HG02981 (cell line): ENCODE results near the gene NOL8.

Experiments used
- ATAC-seq: cut with Tn5 transposase; IDR thresholded peaks from one replicate; pipeline ENCODE4 v1.9.1; 2021; ENCODE audit warnings: mild to moderate bottlenecking, moderate library complexity; ENCODE audit not compliant: unreplicated experiment

Gene NOL8

DNA sequence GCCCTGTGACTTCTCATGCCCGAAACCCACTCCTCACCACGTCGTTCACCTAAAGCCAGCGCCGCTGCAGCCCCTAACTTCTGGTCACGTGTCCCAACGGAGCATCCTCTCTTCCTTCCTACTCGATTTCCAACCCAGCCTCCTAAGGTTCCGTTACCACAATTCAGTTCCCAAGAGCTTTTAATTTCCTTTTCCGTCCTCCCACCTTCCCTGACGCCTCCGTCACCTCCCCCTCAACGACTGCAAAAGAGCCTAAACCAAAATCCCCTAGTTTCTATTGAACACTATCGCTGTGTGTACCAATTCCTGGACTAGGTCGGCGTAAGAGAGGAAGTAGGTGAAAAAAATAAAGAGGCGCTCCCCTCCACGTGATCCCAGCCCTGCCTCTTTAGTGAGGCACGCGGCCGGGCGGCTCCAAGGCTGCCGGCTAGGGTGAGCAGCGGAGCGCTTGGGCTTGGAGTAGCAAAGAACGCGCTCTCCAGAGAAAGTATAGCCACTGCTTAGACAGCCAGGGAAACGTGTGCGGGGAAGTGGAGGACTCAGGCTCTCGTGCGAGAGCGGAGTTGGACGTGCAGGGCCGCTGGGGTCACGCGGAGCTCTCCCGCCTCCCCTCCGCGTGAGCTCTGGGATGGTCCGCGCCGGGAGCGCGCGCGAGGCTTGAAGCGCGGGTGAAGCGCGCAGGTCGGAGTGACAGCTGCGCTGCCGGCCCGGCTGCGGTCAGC is at the start of gene NOL8, which contains the start of gene CENPP:
Gene NOL8, minus strand, starts transcription at position 82 of the 722 bp plus-strand sequence. CDS start 1,189 bp downstream, outside the sequence.
Gene CENPP, plus strand, starts transcription at position 685 of the 722 bp plus-strand sequence.
- ATAC-seq, result peak; percentile 92

DNA sequence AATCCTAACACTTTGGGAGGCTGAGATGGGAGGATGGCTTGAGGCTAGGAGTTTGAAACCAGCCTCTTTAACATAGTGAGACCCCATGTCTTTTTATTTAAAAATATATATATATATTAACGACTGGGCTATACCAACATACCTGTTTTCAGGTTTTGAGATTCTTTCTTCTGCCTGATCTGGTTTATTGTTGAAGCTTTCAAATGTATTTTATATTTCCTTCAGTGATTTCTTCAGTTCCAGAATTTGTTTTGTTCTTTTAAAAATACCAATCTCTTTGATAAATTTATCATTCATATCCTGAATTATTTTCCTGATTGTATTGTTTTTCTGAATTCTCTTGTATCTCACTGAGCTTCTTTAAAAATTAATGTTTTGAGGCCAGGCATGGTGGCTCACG is 48.0 kb upstream of the NOL8 start:
- no peak for ATAC-seq

DNA sequence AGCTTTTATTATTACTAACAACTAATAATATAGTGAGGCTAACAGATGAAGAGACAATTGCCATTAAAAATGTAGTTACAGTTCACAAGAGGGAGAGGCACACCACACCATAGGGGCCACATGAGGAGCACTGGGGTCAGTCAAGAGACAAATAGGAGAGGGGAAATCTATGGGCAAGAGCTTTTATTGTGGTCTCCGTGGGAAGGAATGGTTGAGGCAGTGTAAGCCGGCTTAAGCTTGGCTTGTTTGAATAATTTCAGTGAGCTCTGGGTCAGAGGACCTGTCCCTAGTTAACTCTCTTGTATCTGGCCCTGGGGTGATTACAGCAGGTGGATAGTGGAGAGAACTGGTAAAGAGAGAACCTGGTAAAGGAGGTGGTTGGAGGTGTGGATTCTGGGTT is 43.9 kb upstream of the NOL8 start:
- no peak for ATAC-seq

DNA sequence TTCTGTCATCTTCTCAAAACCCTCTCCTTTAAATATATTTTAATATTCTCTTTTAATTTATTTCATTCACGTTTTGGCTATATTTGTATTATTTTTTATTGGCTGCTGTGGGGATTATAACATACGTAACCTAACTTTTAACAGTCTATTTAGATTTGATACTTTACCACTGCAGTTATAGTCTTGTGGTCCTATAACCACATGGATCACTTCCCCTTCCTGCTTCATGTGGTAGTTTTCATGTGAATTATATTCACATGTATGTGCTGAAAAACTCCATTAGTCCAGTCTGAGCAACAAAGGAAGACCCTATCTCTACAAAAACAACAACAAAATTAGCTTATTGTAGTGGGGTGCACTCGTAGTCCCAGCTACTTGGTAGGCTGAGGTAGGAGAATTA is 34.9 kb upstream of the NOL8 start:
- no peak for ATAC-seq

DNA sequence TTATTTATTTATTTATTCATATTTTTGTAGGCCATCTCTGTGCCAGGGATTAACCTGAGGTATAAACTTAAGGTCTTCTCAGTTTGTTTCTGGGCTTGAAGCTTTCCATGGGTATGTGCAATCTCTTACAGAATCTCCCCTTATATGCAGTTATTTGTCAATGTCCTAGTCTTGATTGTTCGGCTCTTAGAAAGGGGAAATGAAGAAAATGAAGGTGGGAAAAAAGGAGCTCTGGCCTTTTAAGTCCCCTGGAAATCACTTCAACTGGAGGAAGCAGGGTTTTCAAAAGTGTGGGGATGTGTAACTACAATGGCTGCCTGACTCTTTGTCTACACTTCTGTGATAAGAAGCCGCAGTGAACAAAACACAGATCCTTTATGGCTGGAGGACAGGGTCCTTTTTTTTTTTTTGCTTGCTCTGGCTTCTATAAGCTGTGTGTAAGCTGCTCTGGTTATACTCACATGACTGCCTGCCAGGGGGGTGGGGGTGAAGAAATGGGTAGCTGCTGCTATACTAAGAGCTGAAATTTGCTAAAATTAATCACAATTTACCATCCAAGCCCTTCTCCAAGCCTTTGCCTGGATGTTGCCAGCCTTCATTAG is 34.3 kb upstream of the NOL8 start:
- no peak for ATAC-seq

DNA sequence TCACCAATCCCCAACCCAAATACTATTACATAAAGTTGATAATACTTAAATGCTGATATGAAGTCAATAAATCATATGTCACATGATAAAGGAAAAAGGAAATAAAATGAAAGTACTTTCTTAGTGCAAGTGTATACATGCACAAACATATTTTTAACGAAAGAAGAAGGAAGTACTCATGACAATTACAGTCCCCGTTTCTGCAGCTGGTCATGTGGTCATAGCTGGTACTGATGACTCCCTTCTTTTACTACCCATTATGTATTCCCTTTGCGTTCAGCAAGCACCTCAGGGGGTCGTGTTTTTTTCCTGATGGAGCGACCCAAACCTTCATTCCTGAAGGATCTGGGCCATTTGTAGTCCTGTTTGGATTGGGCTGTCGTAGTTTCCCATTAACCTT is 27.9 kb upstream of the NOL8 start:
- no peak for ATAC-seq

DNA sequence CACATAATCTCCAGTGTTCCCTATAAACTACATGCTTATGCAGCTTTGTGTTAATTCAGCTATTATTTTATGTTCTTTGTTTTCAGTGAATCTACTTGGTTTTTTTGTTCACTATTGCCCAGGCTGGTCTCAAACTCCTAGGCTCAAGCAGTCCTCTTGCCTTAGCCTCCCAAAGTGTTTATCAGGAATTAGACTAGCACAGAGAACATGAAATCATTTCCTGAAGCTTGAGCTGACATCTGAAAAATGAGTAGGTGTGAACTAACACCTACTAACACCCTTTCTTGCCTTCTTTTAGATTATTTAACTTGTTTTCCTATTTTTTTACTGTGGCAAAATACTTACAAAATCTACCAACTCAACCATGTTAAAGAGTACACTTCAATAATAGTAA is 25.6 kb upstream of the NOL8 start:
- no peak for ATAC-seq

DNA sequence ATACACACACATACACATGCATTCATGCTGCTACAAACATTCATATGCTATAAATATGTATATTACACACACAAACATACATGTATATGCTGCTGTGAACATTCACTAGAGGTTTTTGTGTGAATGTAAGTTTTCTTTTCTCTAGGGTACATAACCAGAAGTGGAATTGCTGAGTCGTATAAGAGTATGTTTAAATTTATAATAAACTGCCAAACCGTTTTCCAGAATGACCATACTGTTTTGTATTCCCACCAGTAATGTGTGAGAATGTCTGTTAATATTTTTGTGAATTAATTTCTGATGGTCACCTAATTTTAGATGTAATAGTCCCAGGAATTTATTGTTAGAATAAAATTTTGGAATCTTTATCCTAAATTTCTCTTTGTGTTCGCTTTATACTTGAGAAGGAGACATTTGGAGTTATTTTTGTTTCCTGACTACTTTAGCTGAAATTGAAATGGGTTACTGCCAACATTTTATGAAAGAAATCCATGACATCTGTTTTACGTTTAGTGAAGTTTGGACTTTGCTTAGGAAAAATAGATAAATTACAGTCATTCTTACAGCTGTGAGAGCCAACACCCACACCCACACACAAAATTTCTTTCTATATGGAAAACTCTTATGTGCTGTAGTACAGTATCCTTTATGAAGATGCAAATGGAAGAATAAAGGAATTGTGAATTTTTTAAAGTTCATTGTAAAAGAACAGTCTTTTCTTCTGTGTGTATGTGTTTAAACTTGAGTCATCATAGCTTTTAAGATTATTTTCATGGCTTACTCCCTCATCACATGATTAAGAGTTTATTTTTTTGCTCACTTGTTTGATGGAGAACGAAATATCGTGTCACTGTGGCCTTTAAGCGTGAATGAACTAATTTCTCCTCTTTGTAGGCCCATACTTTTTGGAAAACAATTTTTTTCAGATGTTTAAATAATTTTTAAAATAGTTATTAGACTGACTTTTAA is 24.9 kb upstream of the NOL8 start:
- no peak for ATAC-seq

DNA sequence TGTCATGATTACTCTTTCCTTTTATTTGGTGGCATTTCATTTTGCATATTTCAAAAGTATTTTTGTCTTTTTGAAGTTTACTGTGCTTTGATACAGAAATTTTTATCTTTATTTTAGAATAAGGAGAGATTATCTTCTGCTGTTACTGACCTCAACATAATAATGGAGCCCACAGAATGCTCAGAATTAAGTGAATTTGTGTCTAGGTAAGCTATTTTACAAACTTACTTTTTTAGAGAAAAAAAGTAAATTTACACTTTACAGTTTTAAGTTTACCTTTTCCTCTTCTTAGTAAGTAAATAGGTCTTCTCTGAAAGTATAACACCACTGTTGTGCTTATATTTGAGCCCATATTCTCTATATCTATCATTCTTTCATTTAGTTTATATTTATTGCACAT is 20.4 kb upstream of the NOL8 start:
- ATAC-seq, result no peak

DNA sequence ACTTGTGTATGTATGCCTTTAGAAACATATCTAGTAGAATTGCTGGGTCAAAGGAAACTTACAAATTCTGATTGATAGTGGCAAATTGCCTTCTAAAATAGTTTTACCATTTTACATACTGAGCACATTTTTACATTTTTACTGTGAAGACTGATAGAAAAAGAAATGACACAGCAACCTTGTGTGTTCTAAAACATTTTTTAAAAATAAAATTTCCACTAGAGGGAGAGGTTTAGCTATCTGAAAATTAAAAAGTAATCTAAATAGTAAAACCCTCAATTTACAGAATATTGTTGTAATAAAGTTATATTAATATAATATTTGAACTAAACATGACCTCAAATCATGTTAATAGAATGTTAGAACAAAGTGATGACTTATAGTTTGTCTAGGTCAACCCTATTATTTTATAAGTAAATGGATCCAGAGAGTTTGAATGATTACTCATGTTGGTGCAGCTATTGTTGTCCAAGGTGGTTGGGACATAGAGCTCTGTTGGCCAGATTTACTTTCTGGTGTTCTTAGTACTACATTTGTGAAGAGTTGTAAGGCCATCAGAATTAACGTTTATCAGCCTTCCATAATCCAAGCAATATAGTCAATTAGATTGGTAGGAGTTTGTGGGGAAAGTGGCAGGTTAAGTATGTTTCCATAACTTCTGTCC is 17.8 kb upstream of the NOL8 start:
- no peak for ATAC-seq

DNA sequence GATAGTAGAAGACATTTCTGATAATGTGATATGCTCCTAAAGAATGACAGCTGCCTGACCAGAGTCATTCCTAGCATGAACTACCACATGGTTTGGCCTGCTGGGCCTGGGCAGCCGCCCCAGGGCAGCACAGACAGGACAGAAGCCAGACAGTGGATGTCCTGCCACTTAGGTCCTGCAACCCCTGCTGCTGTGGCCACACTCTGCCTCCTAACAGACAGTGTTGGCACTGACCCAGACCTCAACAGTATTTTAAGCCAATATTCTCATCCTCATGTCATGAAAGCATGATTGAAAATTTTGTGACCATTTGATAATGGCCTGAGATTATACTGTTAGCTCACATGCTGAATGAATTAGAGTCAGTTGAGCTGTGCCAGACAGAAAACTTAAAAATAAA is 16.4 kb upstream of the NOL8 start:
- no peak for ATAC-seq

DNA sequence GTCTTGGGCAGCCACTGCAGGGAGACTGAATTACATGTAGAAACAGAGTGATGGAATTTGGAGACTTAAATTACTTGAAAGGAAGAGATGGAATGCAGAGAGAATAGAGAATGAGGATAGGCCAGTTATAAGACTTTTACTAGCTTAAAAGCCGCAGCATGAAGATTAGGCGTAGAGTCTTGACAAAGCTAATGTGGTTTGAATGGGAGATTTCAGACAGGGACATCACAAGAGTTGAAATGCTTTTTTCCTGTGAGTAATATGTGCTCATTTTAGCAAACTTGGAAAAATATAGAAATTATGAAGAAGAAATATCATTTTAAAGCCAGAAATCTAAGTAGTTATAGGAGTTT is 8.1 kb upstream of the NOL8 start:
- ATAC-seq, result no peak

DNA sequence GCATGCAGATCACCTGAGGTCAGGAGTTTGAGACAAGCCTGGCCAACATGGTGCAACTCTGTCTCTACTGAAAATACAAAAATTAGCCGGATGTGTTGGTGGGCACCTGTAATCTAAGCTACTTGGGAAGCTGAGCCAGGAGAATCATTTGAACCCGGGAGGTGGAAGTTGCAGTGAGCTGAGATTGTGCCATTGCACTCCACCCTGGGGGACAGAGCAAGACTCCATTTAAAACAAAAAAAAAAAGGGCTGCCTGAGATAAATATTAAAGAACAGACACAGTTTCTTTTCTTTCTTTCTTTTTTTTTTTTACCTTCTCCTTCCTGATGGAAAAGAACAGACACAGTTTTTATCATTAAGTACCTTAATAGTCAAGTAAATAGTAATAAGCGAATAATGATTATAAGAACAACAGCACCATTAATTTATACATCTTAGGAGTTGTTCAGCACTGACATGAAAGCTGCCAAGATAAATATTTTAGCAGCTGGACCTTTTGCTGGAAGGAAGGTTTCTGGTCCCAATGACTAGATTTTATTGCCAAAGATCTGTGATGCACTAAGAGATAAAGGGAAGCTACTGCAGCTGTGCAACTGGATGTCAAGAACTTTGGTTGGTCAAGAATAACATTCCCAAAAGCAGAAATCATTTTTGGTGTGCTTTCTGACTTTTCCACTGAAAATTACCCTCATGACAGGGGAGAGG is 7.6 kb upstream of the NOL8 start:
- no peak for ATAC-seq

DNA sequence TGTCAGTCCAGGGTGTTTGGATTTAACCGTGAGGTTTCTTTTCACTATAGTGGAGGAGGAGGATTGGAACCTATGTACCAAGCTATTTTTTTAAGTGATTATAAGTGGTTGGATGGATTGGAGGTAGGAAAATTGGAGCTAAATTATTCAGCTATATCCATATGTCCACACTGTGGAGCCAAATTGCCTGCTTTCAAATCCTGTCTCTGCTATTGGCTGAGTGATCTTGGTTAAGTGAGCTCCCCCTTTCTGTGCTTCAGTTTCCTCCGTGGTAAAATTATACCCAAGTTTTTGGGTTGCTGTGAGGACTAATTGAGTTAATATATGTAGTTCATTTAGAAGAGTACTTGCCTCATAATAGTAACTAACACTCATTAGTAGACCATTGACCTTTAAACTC is 3.1 kb upstream of the NOL8 start:
- ATAC-seq, result no peak

DNA sequence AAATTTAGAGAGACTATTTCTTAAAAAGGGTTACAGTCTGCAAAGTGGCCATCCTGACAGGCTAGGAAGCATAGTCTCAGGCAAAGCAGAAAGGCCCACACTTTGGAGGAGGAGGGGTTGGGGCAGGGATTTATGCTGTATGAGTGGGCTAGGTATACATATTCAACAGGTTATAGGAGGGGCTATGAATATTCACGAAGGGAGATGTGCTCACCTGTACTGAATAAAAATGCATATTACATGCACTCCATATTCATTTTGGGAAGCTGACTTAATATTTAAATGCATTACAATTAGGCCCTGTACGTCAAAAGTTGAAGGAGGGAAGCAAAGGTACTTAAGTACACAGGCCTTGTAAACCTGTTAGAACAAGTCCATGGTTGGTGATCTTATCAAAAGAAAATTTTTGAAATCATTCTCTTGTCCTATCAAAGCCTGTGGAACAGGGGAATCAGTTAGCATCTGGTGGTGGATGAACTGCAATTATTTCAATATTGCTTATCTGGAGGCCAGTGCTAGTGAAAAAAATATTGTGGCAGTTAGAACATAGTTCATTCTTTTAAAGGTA is 2.2 kb upstream of the NOL8 start:
- ATAC-seq, result no peak

DNA sequence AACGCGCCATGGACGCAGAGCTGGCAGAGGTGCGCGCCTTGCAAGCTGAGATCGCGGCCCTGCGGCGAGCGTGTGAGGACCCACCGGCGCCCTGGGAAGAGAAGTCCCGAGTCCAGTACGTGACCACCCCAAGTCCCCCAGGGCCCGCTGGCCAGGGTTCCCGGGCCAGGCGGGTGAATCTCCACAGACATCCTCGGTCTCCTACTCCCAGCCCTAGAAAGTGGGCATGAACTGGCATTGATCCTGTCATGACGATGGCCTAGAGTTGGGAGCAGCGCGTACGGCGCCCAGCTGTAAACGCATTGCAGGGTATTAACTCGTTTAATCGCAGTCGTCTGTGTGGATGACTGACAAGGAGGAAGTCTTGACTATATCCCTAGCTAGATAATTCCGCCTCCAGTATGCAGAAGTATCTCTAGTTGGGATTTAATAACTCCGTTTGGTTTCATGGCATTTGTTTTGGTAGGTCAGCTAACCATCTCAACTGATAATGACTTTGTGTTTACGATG is 896 bp upstream of the NOL8 start:
- no peak for ATAC-seq

DNA sequence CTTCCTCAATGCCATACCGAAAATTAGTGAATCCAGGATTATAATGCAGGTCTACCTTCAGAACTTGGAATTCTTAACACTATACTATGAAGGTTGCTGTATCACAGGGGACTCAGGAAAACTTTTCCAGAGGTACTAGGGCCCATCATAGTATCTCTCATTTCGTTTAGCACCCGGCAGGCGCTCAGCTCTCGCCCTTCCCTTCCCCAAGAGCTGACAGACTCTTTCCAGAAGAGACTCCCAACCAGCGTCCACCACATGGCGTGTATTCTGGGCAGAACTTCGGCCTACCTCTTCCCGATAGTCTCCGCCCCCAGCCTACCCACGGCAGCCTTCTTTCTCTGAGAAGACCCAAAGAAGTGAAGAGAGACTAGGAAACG is 271 bp downstream of the NOL8 start:
- ATAC-seq, result no peak

DNA sequence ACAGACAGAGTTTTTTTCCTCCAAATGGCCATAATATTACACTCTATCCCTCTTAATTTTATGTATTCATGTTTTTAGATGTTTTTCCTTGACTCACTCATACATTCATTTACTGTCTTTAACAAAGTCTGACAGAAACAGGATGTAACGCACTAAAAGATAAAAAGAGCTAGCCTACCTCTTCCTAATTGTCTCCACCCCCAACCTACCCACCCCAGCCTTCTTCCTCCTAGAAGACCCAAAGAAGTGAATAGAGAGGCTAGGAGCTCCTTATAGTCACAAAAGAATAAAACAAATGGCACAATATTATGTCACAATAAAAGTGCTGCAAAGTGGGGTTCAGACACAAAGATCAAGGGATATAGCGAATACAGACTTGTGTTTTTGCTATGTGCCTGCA is 719 bp downstream of the NOL8 start:
- ATAC-seq, result no peak

DNA sequence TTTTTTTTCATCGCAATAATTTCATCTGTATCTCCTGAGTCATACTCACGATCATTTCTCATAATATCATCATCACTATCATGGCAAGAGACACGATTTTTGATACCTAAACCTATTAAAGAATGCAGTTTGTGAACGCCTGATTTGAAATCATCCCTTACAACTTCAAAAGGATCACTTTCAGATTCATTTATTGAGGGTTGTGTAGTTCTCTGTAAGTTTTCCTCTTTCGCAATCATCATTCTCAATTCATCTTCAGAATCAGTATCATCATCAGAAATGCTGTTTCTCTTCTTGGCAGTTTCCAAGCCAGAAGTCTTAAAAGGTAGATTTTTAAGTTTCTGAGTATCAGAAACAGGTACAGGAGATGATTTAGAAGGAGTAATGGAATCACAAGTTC is 9.7 kb downstream of the NOL8 start:
- no peak for ATAC-seq

DNA sequence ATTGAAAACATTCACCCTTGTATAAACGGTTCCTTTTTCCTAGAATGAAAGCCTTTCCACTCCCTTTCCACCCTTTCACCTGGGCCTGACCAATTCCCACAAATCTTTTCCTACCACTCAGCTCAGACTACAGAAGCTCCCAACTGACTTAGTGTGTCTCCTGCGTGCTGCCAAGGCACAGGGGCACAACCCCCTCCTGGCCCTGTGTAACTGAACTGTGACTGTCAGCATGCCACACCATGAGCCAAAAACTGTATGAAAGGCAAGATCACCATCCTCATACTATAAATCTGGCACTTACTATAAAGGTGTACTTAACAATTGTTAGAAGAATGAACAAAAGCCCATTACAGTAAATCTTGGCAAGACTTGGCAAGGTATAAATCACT is 11.5 kb downstream of the NOL8 start:
- ATAC-seq, result no peak
